ENCODE results near the gene TTBK2. TPM values are rescaled to one million over a fixed set of nuclear protein-coding genes. Genes with fewer than 3 reads are reported as not detected.

The TTBK2 gene
- total RNA-seq, 1 donor from 2014 or later: 23.3 TPM

DNA sequence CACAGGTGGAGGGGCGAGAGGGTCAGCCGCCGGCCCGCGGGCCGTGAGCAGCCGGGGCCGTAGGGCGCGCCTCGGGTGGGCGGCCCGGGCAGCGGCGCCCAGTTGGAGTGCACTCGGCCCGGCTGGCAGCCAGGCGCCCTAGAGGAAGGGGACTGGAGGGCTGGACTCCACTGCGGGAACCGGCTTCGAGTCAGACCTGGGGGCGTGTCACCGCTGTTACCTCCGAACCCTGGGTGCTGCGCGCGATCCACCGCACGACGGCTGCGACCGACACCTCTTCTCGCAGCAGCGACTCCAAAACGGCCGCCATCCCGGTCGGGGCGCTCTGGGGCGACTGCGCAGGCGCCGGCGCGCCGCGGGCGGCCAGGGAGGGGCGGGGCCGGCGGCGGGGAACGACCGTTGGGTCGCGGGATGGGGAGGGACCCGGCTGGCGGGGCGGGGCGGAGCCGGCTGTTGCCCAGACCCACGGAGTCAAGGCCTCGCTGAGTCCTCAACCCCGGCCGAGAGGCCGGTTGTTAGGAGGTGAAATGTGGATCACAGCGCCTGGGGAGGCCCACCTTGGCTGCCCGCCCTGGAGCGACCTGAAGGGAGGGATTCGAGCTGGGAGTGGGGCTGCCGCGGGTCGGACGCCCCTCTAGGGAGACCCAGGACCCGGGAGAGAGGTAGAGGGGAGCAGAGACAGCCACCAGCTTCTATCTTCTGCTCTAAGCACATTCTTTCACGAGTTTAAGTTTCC lies 183.6 kb downstream of the TTBK2 start, which contains the start of gene CDAN1:
TSS of gene CDAN1 (minus strand) at position 336 of the 736 bp plus-strand sequence. CDS start at position 310, 26 bp downstream.
- peak within 1 kb of the TSS; percentile 90 for H3K27ac ChIP-seq (replicated peaks)
- intact Hi-C loops (cut with micrococcal nuclease): no loop called here
- no peaks in the 10 kb centered on the region for H3K9me3 ChIP-seq (replicated peaks)
- no peaks in the 10 kb centered on the region for H3K27me3 ChIP-seq (ENCODE audit: low read depth)
- H3K4me1 ChIP-seq: peaks cover 33% of the 10 kb centered on the region
- DNase-seq: peak; percentile 94
- H3K4me3 ChIP-seq: peak within 1 kb of the TSS; percentile 97
- H3K36me3 ChIP-seq: peaks cover 35% of the 10 kb centered on the region
- TF ChIP-seq, protein P1, sequence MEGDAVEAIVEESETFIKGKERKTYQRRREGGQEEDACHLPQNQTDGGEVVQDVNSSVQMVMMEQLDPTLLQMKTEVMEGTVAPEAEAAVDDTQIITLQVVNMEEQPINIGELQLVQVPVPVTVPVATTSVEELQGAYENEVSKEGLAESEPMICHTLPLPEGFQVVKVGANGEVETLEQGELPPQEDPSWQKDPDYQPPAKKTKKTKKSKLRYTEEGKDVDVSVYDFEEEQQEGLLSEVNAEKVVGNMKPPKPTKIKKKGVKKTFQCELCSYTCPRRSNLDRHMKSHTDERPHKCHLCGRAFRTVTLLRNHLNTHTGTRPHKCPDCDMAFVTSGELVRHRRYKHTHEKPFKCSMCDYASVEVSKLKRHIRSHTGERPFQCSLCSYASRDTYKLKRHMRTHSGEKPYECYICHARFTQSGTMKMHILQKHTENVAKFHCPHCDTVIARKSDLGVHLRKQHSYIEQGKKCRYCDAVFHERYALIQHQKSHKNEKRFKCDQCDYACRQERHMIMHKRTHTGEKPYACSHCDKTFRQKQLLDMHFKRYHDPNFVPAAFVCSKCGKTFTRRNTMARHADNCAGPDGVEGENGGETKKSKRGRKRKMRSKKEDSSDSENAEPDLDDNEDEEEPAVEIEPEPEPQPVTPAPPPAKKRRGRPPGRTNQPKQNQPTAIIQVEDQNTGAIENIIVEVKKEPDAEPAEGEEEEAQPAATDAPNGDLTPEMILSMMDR (IDR thresholded peaks at IDR 0.05; ENCODE audit: borderline replicate concordance): no peak

DNA sequence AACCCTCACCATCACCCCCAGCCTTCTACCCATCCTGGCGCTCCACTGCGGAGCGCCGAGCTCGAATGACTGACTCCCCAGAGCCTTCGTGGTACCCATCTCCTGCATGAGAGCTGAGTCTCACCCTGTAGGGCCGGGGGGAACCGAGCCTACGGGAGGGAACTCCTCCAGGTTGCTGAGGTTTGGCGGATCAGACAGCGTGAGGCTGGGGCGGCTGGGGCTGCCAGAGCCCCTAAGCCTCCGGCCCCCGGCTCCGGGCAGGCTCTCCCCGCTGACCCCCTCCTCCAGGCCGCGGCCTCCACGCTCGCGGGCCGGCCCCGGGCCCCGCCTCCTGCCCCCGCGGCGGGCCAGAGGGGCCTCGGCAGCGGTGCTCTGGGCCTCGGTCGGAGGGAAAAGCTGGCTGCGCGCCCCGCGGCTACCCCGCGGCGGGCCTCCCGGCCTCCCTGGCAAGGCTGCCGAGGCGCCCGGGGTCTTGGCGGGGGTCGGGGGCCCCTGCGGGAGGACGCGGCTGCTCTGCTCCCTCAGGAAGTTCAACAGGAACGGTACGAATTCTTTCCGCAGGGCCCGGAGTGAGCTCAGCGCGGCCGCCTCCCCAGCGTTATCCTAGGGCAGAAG lies 184.3 kb downstream of the TTBK2 start:
- Histone ChIP-seq H3K4me1 (peaks cover 29% of the 10 kb centered on the region), H3K9me3 (replicated peaks) (no peaks in the 10 kb centered on the region), H3K36me3 (peaks cover 41% of the 10 kb centered on the region), H3K27me3 (ENCODE audit: low read depth) (no peaks in the 10 kb centered on the region), H3K4me3 (peak overlapping the region; percentile 97), H3K27ac (replicated peaks) (peak overlapping the region; percentile 90)
- intact Hi-C loops (cut with micrococcal nuclease): no loop called here
- DNase-seq: no peak
- TF ChIP-seq, protein P1 (IDR thresholded peaks at IDR 0.05; ENCODE audit: borderline replicate concordance): no peak

DNA sequence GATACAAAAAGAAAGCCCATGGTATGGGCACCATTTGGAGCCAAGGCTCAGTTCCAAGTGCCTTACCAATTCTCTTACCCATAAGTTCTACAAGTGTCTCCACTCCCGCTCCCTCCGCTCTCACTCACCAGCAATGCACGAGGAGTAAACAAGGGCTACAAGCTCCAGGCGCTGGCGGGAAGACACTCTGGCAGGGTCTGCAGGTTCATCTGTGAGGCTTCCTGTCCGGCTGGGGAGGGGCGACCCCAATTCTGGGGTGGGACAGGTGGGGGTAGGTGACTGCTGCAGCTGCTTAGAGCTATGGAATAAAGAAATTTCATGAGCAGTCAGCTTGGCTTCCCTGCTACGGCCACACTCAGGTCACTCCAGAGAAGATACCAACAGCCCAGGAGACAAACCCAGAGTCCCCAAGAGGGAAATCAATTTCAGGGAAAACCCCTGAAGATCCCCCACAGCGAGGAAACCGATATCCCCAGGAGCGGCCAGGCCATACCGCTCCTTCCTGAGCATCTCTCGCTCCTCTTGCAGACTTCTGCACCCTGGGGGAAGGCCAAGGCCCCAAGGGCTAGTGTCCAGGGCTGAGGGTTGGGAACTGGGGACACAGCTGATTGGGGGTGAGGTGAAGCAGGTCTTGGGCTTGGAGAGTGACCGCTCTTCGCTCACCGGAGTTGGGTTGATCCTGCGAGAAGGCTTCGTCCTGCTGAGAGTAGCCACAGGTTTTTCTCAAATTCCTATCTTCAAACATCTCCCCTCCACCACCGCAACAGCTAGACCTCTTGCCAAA lies 185.0 kb downstream of the TTBK2 start:
- no peak for DNase-seq
- no peaks in the 10 kb centered on the region for H3K27me3 ChIP-seq (ENCODE audit: low read depth)
- peak overlapping the region; percentile 90 for H3K27ac ChIP-seq (replicated peaks)
- H3K4me3 ChIP-seq: peak overlapping the region; percentile 97
- H3K9me3 ChIP-seq (replicated peaks): no peaks in the 10 kb centered on the region
- TF ChIP-seq, protein P1 (IDR thresholded peaks at IDR 0.05; ENCODE audit: borderline replicate concordance): no peak
- peaks cover 29% of the 10 kb centered on the region for H3K4me1 ChIP-seq
- intact Hi-C loops (cut with micrococcal nuclease): no loop called here
- peaks cover 49% of the 10 kb centered on the region for H3K36me3 ChIP-seq

DNA sequence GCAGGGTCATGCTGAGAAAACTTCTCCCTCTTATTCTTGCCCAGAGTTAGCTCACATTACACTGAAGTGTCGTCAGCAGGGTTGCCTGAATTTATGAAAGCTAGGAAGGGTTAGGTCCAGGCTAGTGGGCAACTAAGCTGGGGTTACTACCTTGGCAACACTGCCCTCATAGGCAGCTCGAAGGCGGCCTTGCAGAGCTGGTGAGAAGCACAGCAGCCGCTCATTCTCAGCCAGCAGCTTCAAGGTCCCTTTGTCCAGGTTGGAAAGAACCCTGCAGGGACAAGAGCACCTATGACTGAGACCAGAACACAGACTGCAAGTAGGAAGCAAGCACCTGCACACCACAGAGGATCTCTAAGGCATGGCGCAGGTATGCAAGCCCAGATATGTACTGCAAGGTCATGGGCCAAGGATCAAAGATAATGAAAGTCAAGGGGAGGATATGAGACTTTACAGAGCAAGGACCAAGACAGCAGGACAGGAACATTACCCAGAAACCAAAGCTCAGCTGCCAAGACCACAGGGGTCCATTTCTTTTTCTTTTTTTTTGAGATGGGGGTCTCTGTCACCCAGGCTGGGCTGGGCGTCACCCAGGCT lies 186.4 kb downstream of the TTBK2 start:
- TF ChIP-seq, protein P1 (IDR thresholded peaks at IDR 0.05; ENCODE audit: borderline replicate concordance): no peak
- intact Hi-C loops (cut with micrococcal nuclease): no loop called here
- H3K27me3 ChIP-seq (ENCODE audit: low read depth): no peaks in the 10 kb centered on the region
- no peak overlapping the region for H3K27ac ChIP-seq (replicated peaks)
- H3K9me3 ChIP-seq (replicated peaks): no peaks in the 10 kb centered on the region
- H3K36me3 ChIP-seq: peaks cover 63% of the 10 kb centered on the region
- H3K4me3 ChIP-seq: no peak overlapping the region
- no peak for DNase-seq
- H3K4me1 ChIP-seq: peaks cover 29% of the 10 kb centered on the region

DNA sequence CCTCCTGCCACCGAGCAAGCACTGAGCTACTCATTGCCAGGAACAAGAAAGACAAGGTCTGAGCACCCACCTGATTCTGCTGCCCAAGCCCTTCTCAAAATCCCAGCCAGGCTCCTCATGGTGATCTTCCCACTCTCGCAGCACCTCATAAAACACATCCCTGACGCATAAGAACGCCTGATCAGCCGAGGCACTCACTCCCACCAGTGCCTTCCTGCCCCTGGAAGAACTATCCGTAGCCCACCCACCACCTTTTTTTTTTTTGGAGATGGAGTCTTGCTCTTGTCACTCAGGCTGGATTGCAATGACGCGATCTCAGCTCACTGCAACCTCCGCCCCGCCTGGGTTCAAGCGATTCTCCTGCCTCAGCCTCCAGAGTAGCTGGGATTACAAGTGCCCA lies 187.6 kb downstream of the TTBK2 start:
- peaks cover 74% of the 10 kb centered on the region for H3K36me3 ChIP-seq
- H3K9me3 ChIP-seq (replicated peaks): no peaks in the 10 kb centered on the region
- no peak overlapping the region for H3K4me3 ChIP-seq
- intact Hi-C loops (cut with micrococcal nuclease): no loop called here
- no peak overlapping the region for H3K27ac ChIP-seq (replicated peaks)
- TF ChIP-seq, protein P1 (IDR thresholded peaks at IDR 0.05; ENCODE audit: borderline replicate concordance): no peak
- H3K4me1 ChIP-seq: peaks cover 29% of the 10 kb centered on the region
- DNase-seq: no peak
- no peaks in the 10 kb centered on the region for H3K27me3 ChIP-seq (ENCODE audit: low read depth)
